Measurements from ENCODE around the gene GJC1.

GRCh38 chr17:44844390-44844830, 14.3 kb upstream of the GJC1 start:
- no peak for TF ChIP-seq POLR2A (IDR thresholded peaks at IDR 0.05)
- TF ChIP-seq CTCF (IDR thresholded peaks at IDR 0.05), result peak in 2 of 12 donors; percentile 10 to 11
